OCI-LY1 (cell line): Measurements from ENCODE around the gene ERGIC1.

Experiments used
- EZH2 ChIP-seq: fragments of 200-600 bp; sonication (generic), shearing (Covaris generic); IDR thresholded peaks from 2 replicates; pipeline ENCODE4 v1.8.0; 2017; ENCODE audit warnings: borderline replicate concordance, mixed run types, mild to moderate bottlenecking, antibody characterized with exemption, low read length, moderate library complexity, mixed read lengths
- TF ChIP-seq, protein P1 (sequence below): fragments of 200-600 bp; sonication (generic), shearing (Covaris generic); IDR thresholded peaks from 2 replicates; pipeline ENCODE4 v1.5.1; 2017; ENCODE audit warnings: mild to moderate bottlenecking, antibody characterized with exemption, low read length, moderate library complexity, mixed read lengths

DNA sequence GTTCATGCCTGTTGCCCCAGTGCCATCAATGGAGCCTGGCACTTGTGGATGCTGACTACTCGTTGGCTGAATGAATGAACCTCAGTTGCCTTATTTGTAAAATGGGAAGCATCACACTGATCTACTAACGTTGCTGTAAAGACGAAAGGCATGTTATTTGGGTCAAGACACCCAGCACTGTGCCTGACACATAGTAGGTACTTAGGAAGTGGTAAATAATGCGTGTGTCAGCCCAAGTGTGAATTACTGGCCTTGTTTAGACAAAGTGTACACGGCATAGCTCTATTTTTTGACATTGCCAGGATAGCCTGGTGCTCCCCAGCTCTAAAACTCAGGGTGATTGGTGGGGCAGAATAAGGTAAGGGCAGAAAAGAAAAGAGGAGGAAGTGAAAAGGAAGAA lies 27.4 kb downstream of the ERGIC1 start:
- no peak for TF ChIP-seq EZH2
- TF ChIP-seq, protein P1, sequence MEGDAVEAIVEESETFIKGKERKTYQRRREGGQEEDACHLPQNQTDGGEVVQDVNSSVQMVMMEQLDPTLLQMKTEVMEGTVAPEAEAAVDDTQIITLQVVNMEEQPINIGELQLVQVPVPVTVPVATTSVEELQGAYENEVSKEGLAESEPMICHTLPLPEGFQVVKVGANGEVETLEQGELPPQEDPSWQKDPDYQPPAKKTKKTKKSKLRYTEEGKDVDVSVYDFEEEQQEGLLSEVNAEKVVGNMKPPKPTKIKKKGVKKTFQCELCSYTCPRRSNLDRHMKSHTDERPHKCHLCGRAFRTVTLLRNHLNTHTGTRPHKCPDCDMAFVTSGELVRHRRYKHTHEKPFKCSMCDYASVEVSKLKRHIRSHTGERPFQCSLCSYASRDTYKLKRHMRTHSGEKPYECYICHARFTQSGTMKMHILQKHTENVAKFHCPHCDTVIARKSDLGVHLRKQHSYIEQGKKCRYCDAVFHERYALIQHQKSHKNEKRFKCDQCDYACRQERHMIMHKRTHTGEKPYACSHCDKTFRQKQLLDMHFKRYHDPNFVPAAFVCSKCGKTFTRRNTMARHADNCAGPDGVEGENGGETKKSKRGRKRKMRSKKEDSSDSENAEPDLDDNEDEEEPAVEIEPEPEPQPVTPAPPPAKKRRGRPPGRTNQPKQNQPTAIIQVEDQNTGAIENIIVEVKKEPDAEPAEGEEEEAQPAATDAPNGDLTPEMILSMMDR, result no peak
